Tibial nerve (tissue), 4 donors: Measurements from ENCODE around the gene SLIT1. TPM values are rescaled to one million over a fixed set of nuclear protein-coding genes. Genes with fewer than 3 reads are reported as not detected.

Source experiments
- DNase-seq, 2 donors: peaks; one replicate each; pipeline ENCODE4 v3.0.0-alpha.2; 2019; ENCODE audit warnings: low spot score in 2 of 2
- H3K27ac ChIP-seq, 4 donors: fragments of 200-600 bp; sonication (generic) in 3 of 4; one replicate each; pipeline ENCODE4 v1.5.1; 2017 to 2019; ENCODE audit warnings: mild to moderate bottlenecking in 1 of 4
- H3K27me3 ChIP-seq, 2 donors: fragments of 200-600 bp; sonication (generic) in 1 of 2; one replicate each; pipeline versions ENCODE4 v1.5.1 to v1.6.0; 2017 to 2019
- H3K36me3 ChIP-seq, 3 donors: fragments of 200-600 bp; sonication (generic); one replicate each; pipeline ENCODE4 v1.5.1; 2018 to 2019
- H3K4me1 ChIP-seq, 4 donors: fragments of 200-600 bp; sonication (generic) in 3 of 4; one replicate each; pipeline ENCODE4 v1.5.1; 2017 to 2019
- H3K4me3 ChIP-seq, 4 donors: fragments of 200-600 bp; sonication (generic) in 3 of 4; one replicate each; pipeline ENCODE4 v1.5.1; 2017 to 2019; ENCODE audit warnings: mild to moderate bottlenecking in 1 of 4, moderate library complexity in 1 of 4
- H3K9me3 ChIP-seq, 4 donors: fragments of 200-600 bp; sonication (generic) in 3 of 4; one replicate each; pipeline ENCODE4 v1.5.1; 2017 to 2019
- EP300 ChIP-seq, 2 donors: sonication (generic); formaldehyde crosslinking; IDR thresholded peaks; one replicate each; pipeline ENCODE4 v1.6.1; 2017; ENCODE audit warnings: antibody characterized with exemption in 2 of 2, mild to moderate bottlenecking in 1 of 2
- POLR2A ChIP-seq, 2 donors: fragments of 450-650 bp; IDR thresholded peaks; one replicate each; pipeline ENCODE4 v1.6.1; 2017; ENCODE audit warnings: antibody characterized with exemption in 2 of 2, mild to moderate bottlenecking in 2 of 2, moderate library complexity in 2 of 2
- WGBS, 2 donors: methylation state at CpG; one replicate each; pipeline ENCODE4 v1.1.5; 2018; 5-methylcytosine and 5-hydroxymethylcytosine counted together
- total RNA-seq, 4 donors: library from RNA; depleted of rRNA; stranded (reverse); fragments of >200 nt; gene quantifications; one replicate each; pipeline ENCODE4 v1.1.0, GENCODE V29; 2016
- TF ChIP-seq, protein P1 (sequence below), 5 experiments: fragments of 200-600 bp in 3 of 5; fragments of 450-650 bp in 2 of 5; sonication (generic) in 3 of 5; IDR thresholded peaks; one replicate each; pipeline ENCODE4 v1.5.1; 2016 to 2019; ENCODE audit warnings: antibody characterized with exemption in 5 of 5, mild to moderate bottlenecking in 3 of 5, moderate library complexity in 2 of 5

The SLIT1 gene
- total RNA-seq, 4 donors from 2014 or later: 0.78 to 3.1 (median 1.3) TPM

DNA sequence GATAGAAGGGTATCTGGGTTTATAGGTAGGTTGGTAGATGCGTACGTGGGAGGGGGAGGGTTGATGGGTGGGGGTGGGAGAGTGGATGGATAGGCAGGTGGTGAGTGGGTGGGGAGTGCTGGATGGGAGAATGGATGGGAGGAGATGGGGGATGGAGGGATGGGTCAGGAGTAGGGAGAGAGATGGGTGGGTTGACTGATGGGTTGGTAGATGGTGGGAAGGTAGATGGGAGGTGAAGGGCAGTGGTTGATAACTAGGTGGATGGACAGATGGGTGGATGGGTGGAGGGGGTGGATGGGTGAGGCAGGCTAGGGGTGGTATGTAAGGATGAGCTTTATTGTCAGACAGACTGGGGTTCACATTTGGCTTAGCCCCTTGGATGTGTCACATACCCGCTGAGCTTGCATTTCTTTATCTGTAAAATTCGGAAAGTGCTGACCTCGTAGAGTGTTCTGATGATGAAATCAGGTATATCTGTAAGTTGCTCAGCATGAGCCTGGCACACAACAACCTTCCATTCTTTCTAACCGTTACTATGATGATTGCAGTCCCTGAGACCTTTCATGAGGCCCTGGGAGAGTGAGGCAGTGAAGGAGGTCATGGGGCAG is 34.3 kb downstream of the SLIT1 start:
- Histone ChIP-seq H3K27ac (no peak overlapping the region), H3K4me3 (no peak overlapping the region), H3K27me3 (no peaks in the 10 kb centered on the region), H3K36me3 (peaks cover 0 to 6% (median 0%) of the 10 kb centered on the region in 3 donors), H3K9me3 (no peaks in the 10 kb centered on the region), H3K4me1 (no peaks in the 10 kb centered on the region)
- no peak for TF ChIP-seq POLR2A (IDR thresholded peaks at IDR 0.05)
- no peak for TF ChIP-seq EP300 (IDR thresholded peaks at IDR 0.05)
- TF ChIP-seq, protein P1, sequence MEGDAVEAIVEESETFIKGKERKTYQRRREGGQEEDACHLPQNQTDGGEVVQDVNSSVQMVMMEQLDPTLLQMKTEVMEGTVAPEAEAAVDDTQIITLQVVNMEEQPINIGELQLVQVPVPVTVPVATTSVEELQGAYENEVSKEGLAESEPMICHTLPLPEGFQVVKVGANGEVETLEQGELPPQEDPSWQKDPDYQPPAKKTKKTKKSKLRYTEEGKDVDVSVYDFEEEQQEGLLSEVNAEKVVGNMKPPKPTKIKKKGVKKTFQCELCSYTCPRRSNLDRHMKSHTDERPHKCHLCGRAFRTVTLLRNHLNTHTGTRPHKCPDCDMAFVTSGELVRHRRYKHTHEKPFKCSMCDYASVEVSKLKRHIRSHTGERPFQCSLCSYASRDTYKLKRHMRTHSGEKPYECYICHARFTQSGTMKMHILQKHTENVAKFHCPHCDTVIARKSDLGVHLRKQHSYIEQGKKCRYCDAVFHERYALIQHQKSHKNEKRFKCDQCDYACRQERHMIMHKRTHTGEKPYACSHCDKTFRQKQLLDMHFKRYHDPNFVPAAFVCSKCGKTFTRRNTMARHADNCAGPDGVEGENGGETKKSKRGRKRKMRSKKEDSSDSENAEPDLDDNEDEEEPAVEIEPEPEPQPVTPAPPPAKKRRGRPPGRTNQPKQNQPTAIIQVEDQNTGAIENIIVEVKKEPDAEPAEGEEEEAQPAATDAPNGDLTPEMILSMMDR (IDR thresholded peaks at IDR 0.05): no peak
- DNase-seq: no peak
- 87 to 90% methylated on average over 6 of the region's 6 CpGs for WGBS, 2 donors

DNA sequence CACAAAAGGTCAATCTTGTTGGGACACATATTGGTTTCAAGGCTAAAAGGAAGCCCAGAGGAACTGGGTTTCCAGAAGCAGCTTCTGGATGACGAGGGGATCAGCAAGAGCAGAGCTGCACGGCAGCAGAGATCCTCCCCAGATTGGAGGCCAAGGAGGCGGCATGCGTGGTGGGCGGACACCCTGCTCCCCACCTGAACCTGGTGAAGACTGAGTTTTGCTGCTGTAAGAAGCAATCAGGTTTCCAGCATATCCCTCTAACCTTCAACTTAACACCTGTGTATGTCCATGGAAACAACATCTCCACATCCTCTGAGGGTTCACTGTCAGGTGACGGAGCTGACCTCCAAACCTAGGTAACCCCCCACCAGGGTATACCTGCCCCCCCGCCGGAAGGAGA is 35.1 kb downstream of the SLIT1 start:
- Histone ChIP-seq H3K4me3 (no peak overlapping the region), H3K27ac (no peak overlapping the region), H3K4me1 (no peaks in the 10 kb centered on the region), H3K27me3 (no peaks in the 10 kb centered on the region), H3K9me3 (no peaks in the 10 kb centered on the region), H3K36me3 (peaks cover 0 to 6% (median 0%) of the 10 kb centered on the region in 3 donors)
- TF ChIP-seq, protein P1 (IDR thresholded peaks at IDR 0.05): no peak
- TF ChIP-seq EP300 (IDR thresholded peaks at IDR 0.05) (no peak), POLR2A (IDR thresholded peaks at IDR 0.05) (no peak)
- DNase-seq: no peak
- WGBS, 2 donors: 70 to 78% methylated on average over 8 of the region's 8 CpGs

DNA sequence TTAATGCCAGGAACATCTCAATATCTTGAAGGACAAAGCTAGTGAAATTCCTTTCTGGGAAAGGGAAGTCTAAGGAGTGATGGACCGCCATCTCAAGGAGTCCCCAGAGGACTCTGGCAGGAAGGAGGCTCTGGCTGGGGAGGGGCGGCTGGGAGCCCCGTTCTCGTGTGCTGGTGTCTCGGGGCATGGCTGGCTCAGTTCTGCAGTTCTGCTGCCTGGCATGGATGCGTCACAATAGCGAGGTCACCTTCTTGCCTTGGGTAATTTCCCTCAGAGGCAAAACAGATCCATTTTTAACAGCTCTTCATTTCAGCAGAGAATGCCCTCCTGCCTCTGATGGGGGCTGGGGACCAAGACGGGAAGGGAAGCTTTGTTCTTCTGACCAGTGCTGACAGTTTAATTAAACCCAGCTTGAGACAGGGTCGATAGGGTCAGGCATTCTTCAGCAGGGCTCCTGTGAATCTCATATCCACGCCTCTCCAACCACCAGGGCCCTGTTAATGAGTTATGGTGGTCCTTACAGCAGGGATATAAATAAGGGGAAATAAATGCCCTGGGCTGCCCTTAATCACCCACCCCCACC is 35.7 kb downstream of the SLIT1 start:
- H3K36me3 ChIP-seq: peaks cover 0 to 6% (median 0%) of the 10 kb centered on the region in 3 donors
- H3K27me3 ChIP-seq: no peaks in the 10 kb centered on the region

DNA sequence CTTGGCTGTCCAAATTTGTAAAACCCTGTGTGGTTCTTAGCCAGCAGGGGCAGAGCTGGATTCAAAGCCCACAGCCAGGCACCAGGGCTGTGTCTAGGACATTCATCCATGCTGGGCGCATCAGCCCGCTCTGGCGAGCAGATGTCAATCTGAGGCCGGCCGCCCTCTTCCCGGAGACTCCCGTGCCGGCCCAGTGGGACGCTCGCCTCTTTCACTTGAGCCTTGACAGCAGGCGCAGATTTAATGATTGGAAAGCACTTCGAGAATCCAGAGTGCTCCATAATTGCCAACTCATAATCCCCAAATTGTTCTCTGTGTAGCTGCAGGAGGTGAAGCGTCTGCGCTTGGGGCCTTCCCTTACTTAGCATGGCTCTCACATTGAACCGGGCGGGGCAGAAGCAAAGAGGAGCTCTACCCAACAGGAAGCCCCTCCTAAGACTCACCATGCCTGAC is 36.7 kb downstream of the SLIT1 start:
- H3K4me1 ChIP-seq: no peaks in the 10 kb centered on the region
- DNase-seq: no peak
- TF ChIP-seq POLR2A (IDR thresholded peaks at IDR 0.05) (no peak), EP300 (IDR thresholded peaks at IDR 0.05) (no peak)
- TF ChIP-seq, protein P1 (IDR thresholded peaks at IDR 0.05): no peak
- peaks cover 0 to 6% (median 0%) of the 10 kb centered on the region in 3 donors for H3K36me3 ChIP-seq
- WGBS, 2 donors: 61 to 66% methylated on average over 13 to 16 of the region's 16 CpGs
- H3K27me3 ChIP-seq: no peaks in the 10 kb centered on the region
- H3K4me3 ChIP-seq: no peak overlapping the region
- H3K9me3 ChIP-seq: no peaks in the 10 kb centered on the region
- H3K27ac ChIP-seq: no peak overlapping the region

More for the DNA sequence above, 35.7 kb downstream of the SLIT1 start:
- H3K9me3 ChIP-seq: no peaks in the 10 kb centered on the region
- no peak overlapping the region for H3K4me3 ChIP-seq
- no peak for DNase-seq
- no peak overlapping the region for H3K27ac ChIP-seq
- H3K4me1 ChIP-seq: no peaks in the 10 kb centered on the region
- TF ChIP-seq POLR2A (IDR thresholded peaks at IDR 0.05): no peak
- TF ChIP-seq, protein P1 (IDR thresholded peaks at IDR 0.05): no peak
- no peak for TF ChIP-seq EP300 (IDR thresholded peaks at IDR 0.05)
- WGBS, 2 donors: 42 to 47% methylated on average over 10 of the region's 10 CpGs

DNA sequence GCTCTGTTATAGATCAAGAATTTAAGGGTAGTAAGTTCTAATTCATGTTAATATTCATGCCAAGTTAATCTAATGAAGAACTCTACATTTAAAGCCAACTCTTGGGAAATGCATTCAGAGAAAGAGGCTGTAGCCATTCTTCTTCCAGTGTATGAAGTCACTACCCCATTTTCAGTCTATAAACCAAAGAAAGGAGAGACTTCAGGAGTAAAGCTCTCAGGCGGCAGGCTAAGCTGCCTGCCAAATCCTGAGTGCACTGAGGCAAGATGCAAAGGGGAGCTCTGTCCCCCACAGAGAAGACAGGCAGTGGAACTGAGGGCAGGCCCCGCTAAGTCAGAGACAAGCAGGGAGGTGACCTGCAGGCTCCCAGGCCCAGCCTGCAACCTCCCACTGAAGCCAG is 41.5 kb downstream of the SLIT1 start:
- Histone ChIP-seq H3K4me1 (no peaks in the 10 kb centered on the region), H3K9me3 (no peaks in the 10 kb centered on the region), H3K27ac (no peak overlapping the region), H3K27me3 (peaks cover 0 to 14% of the 10 kb centered on the region in 2 donors), H3K36me3 (no peaks in the 10 kb centered on the region), H3K4me3 (no peak overlapping the region)
- TF ChIP-seq EP300 (IDR thresholded peaks at IDR 0.05): no peak
- TF ChIP-seq POLR2A (IDR thresholded peaks at IDR 0.05): no peak
- TF ChIP-seq, protein P1 (IDR thresholded peaks at IDR 0.05): no peak
- WGBS, 2 donors: 61 to 77% methylated on average over 2 of the region's 2 CpGs
- DNase-seq: no peak
